CD14-positive monocyte (primary cell): ENCODE data around the gene GSPT1. TPM values are rescaled to one million over a fixed set of nuclear protein-coding genes. Genes with fewer than 3 reads are reported as not detected.
A peak's percentile ranks its signal among the peaks of the same experiment; 100 is the strongest.

Experiments used
- DNase-seq, 3 donors: peaks; one replicate each; pipeline ENCODE4 v3.0.0-alpha.2; 2011 to 2022
- H2AFZ ChIP-seq: 2 replicates; pipeline ENCODE4 v1.6.0; 2012; ENCODE audit warnings: mild to moderate bottlenecking, low read depth, low read length, inconsistent platforms; ENCODE audit not compliant: insufficient read depth, poor library complexity, severe bottlenecking
- H3K27ac ChIP-seq, 2 donors: 1 replicate in 1 of 2; 2 replicates in 1 of 2; pipeline ENCODE4 v1.5.1; 2012 to 2013; ENCODE audit warnings: low read length in 2 of 2, control low read depth in 1 of 2, inconsistent platforms in 1 of 2, low read depth in 1 of 2, mild to moderate bottlenecking in 1 of 2
- H3K27me3 ChIP-seq, 2 donors: one replicate each; pipeline versions ENCODE4 v1.6.0 to v1.6.1; 2011 to 2013; ENCODE audit warnings: low read length in 2 of 2; ENCODE audit not compliant: control insufficient read depth in 2 of 2, insufficient read depth in 2 of 2
- H3K36me3 ChIP-seq, 2 donors: replicated peaks in 1 of 2; 1 replicate in 1 of 2; 2 replicates in 1 of 2; pipeline versions ENCODE4 v1.5.1 to v1.6.1; 2012 to 2013; ENCODE audit warnings: low read length in 2 of 2, control low read depth in 1 of 2, inconsistent platforms in 1 of 2, mild to moderate bottlenecking in 1 of 2; ENCODE audit not compliant: insufficient read depth in 2 of 2, control insufficient read depth in 1 of 2
- H3K4me1 ChIP-seq, 2 donors: 1 replicate in 1 of 2; 2 replicates in 1 of 2; pipeline versions ENCODE4 v1.5.1 to v1.6.1; 2012 to 2013; ENCODE audit warnings: low read length in 2 of 2, control low read depth in 1 of 2, inconsistent platforms in 1 of 2, mild to moderate bottlenecking in 1 of 2, moderate library complexity in 1 of 2; ENCODE audit not compliant: insufficient read depth in 2 of 2, control insufficient read depth in 1 of 2
- H3K4me2 ChIP-seq: replicated peaks from 2 replicates; pipeline ENCODE3; 2012; ENCODE audit warnings: low read length, moderate library complexity, mild to moderate bottlenecking; ENCODE audit not compliant: poor library complexity, severe bottlenecking; ENCODE audit errors: extremely low read depth
- H3K4me3 ChIP-seq, 3 experiments: fragments of 200-600 bp in 1 of 3; sonication (generic) in 1 of 3; replicated peaks in 1 of 3; 1 replicate in 2 of 3; 2 replicates in 1 of 3; pipeline ENCODE4 v1.5.1; 2011 to 2013; ENCODE audit warnings: low read length in 3 of 3, mild to moderate bottlenecking in 3 of 3, control low read depth in 2 of 3, low read depth in 2 of 3, inconsistent platforms in 1 of 3, moderate library complexity in 1 of 3
- H3K79me2 ChIP-seq: 2 replicates; pipeline ENCODE4 v1.6.0; 2012; ENCODE audit warnings: mild to moderate bottlenecking, control low read depth, inconsistent platforms, low read length, moderate library complexity; ENCODE audit not compliant: insufficient read depth
- H3K9ac ChIP-seq: 2 replicates; pipeline ENCODE4 v1.6.0; 2017; ENCODE audit warnings: low read length, mild to moderate bottlenecking; ENCODE audit not compliant: insufficient read depth, poor library complexity, severe bottlenecking
- H3K9me3 ChIP-seq, 2 donors: replicated peaks in 1 of 2; 1 replicate in 1 of 2; 2 replicates in 1 of 2; pipeline versions ENCODE4 v1.5.1 to v1.6.1; 2012 to 2013; ENCODE audit warnings: low read length in 2 of 2, control low read depth in 1 of 2; ENCODE audit not compliant: control insufficient read depth in 1 of 2, insufficient read depth in 1 of 2
- H4K20me1 ChIP-seq: 2 replicates; pipeline ENCODE4 v1.6.0; 2012; ENCODE audit warnings: mild to moderate bottlenecking, low read length, control low read depth, moderate library complexity; ENCODE audit not compliant: insufficient read depth
- H3K27ac Mint-ChIP-seq, 7 donors: one replicate each; pipeline ENCODE4 v1.8.0; 2020; ENCODE audit warnings: mild to moderate bottlenecking in 7 of 7, mixed read lengths in 7 of 7, moderate library complexity in 6 of 7, inconsistent platforms in 2 of 7
- H3K27me3 Mint-ChIP-seq, 3 donors: one replicate each; pipeline ENCODE4 v1.8.0; 2021 to 2022; ENCODE audit warnings: low read depth in 3 of 3, mild to moderate bottlenecking in 3 of 3, mixed read lengths in 3 of 3, moderate library complexity in 3 of 3, inconsistent platforms in 1 of 3
- H3K36me3 Mint-ChIP-seq, 2 donors: one replicate each; pipeline ENCODE4 v1.8.0; 2020; ENCODE audit warnings: mixed read lengths in 2 of 2, inconsistent platforms in 1 of 2, mild to moderate bottlenecking in 1 of 2
- H3K4me1 Mint-ChIP-seq: one replicate; pipeline ENCODE4 v1.8.0; 2020; ENCODE audit warnings: mild to moderate bottlenecking, mixed read lengths
- H3K4me3 Mint-ChIP-seq, 2 donors: one replicate each; pipeline ENCODE4 v1.8.0; 2020; ENCODE audit warnings: mild to moderate bottlenecking in 2 of 2, mixed read lengths in 2 of 2, moderate library complexity in 1 of 2
- H3K9me3 Mint-ChIP-seq, 7 donors: one replicate each; pipeline ENCODE4 v1.8.0; 2020 to 2022; ENCODE audit warnings: mixed read lengths in 7 of 7, mild to moderate bottlenecking in 6 of 7, moderate library complexity in 6 of 7, inconsistent platforms in 2 of 7
- WGBS: methylation state at CpG from one replicate; pipeline ENCODE4 v1.1.5; 2013; ENCODE audit warnings: missing lambda C conversion rate; ENCODE audit not compliant: insufficient coverage; 5-methylcytosine and 5-hydroxymethylcytosine counted together
- intact Hi-C, 2 donors: fragments of 100-400 bp; cut with micrococcal nuclease; formaldehyde crosslinking; loops; one replicate each; pipeline versions ENCODE4 v1.15.0 to v1.15.1; 2023
- polyA plus RNA-seq, 3 donors: library from polyadenylated mRNA; depleted of rRNA in 1 of 3; unstranded in 2 of 3; stranded (reverse) in 1 of 3; fragments of 300-500 nt in 2 of 3; fragments of >200 nt in 1 of 3; fragmentation: Illumina TruSeq in 2 of 3; gene quantifications; 1 replicate in 2 of 3; 2 replicates in 1 of 3; pipeline ENCODE4 v1.2.3, GENCODE V29; 2012 to 2021
- TF ChIP-seq, protein P1 (sequence below): fragments of 200-600 bp; IDR thresholded peaks from one replicate; pipeline ENCODE4 v1.8.0; 2022; ENCODE audit warnings: antibody characterized with exemption, mild to moderate bottlenecking

Gene GSPT1
- polyA plus RNA-seq, 3 donors: 22.4 to 48.3 (median 47.9) TPM

DNA sequence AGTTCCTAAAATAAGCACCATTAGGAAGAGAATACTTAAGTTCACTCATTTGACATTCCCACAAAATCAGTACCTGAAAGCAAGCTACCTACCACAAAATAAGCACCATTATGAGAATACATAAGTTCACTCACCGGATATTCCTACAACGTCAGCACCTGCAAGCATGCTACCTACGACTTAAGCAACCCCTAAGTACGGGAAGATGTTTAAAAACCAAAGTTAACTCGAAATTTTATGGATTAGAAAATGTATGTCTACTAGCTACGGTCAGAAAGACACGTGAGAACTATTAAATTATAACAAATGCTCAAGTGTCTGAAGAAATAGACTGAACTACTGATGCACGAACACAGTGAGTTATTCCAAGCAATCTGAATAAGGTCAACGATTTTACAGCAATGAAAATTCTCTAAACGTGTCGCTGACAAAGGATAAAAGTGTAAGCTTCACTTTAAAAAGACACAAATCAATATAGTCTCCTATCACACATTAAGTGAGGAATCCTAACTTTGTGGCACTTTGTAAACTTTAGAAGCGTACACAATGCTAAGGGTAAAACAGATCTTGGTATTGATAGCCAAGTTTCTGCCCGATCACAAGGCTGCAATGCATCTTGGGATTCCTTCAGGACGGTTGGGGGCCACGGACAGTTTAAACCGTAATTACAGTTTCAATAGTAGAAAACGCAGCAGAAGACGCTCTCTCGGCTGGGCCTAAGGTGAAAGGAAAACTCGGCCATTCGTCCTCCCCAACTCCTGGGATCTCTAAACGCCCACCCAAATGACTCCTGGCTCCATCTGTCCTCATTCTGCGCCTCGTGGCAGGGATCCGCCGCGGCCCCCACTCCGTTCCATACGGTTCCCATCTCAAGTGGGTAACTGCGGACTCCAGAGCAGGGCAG lies 1.3 kb downstream of the GSPT1 start:
- intact Hi-C loops: loop anchor here (5.0 to 10.0 kb wide), 3 partner anchors 60 to 970 kb away; partner anchors contain the start of genes RSL1D1 (in 2 of the 2), CLEC16A (in 1 of the 2) and DEXI (in 1 of the 2)
- DNase-seq: peak in 1 of 3 donors; percentile 15
- Mint-ChIP-seq H3K27ac (peak overlapping the region; percentile 84 to 94 (median 91)), H3K27me3 (peaks cover 0 to 7% (median 2%) of the 10 kb centered on the region in 3 donors), H3K9me3 (no peaks in the 10 kb centered on the region), H3K4me1 (peaks cover 35% of the 10 kb centered on the region), H3K36me3 (peaks cover 0 to 2% of the 10 kb centered on the region in 2 donors), H3K4me3 (peak overlapping the region; percentile 93 to 95)
- H3K36me3 ChIP-seq: no peaks in the 10 kb centered on the region
- H3K4me2 ChIP-seq: peak overlapping the region; percentile 88
- under 1% methylated on average over 22 of the region's 30 CpGs for WGBS
- H3K9ac ChIP-seq: peak overlapping the region; percentile 79
- H2AFZ ChIP-seq: peak overlapping the region; percentile 86
- H3K4me3 ChIP-seq: peak overlapping the region; percentile 71 to 96 (median 90)
- no peaks in the 10 kb centered on the region for H3K9me3 ChIP-seq
- peaks cover 16 to 28% of the 10 kb centered on the region in 2 donors for H3K4me1 ChIP-seq
- TF ChIP-seq, protein P1, sequence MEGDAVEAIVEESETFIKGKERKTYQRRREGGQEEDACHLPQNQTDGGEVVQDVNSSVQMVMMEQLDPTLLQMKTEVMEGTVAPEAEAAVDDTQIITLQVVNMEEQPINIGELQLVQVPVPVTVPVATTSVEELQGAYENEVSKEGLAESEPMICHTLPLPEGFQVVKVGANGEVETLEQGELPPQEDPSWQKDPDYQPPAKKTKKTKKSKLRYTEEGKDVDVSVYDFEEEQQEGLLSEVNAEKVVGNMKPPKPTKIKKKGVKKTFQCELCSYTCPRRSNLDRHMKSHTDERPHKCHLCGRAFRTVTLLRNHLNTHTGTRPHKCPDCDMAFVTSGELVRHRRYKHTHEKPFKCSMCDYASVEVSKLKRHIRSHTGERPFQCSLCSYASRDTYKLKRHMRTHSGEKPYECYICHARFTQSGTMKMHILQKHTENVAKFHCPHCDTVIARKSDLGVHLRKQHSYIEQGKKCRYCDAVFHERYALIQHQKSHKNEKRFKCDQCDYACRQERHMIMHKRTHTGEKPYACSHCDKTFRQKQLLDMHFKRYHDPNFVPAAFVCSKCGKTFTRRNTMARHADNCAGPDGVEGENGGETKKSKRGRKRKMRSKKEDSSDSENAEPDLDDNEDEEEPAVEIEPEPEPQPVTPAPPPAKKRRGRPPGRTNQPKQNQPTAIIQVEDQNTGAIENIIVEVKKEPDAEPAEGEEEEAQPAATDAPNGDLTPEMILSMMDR: no peak
- peaks cover 52% of the 10 kb centered on the region for H4K20me1 ChIP-seq
- H3K27ac ChIP-seq: peak overlapping the region; percentile 67 to 70
- H3K27me3 ChIP-seq: peaks cover 0 to 2% of the 10 kb centered on the region in 2 donors
- H3K79me2 ChIP-seq: peaks cover 56% of the 10 kb centered on the region

DNA sequence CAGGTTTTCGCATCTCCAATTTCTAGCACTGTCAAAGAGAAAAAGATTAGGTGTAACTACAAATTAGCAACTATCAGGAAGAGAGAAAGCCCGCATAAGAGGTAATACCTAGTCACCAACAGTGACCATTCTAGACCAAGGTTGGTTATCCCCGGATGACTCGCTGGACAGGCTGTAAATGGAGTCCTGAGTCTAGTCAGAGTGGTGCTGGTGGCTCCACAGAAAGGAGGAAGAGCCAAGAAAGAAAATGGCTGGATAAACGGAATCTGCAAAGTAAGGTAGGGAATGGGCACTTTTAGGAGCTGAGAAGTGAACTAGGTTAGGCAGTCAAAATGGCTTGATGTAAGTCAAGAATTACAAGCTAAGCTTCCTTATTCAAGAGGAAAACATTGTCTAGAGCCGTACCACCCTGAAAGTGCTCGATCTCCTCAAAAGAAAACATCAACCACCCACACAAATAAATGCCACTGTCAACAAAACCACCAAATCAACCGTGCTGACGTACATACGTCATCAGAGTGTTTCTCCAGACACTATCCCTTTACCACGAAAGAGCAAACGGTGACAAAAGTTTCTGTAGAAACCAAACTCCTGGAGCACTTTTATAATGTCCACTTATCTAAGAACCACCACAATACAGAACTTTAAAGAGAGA lies 2.2 kb downstream of the GSPT1 start:
- Mint-ChIP-seq H3K27ac (peak overlapping the region; percentile 17 to 94 (median 82)), H3K27me3 (peaks cover 0 to 2% (median 2%) of the 10 kb centered on the region in 3 donors), H3K4me3 (peak overlapping the region; percentile 93 to 95), H3K36me3 (peaks cover 3 to 5% of the 10 kb centered on the region in 2 donors), H3K9me3 (no peaks in the 10 kb centered on the region), H3K4me1 (peaks cover 38% of the 10 kb centered on the region)
- intact Hi-C loops: loop anchor here (10.0 kb wide), 2 partner anchors 59 to 969 kb away; partner anchors contain the start of genes CLEC16A (in 1 of the 2), DEXI (in 1 of the 2) and RSL1D1 (in 1 of the 2)
- TF ChIP-seq, protein P1: no peak
- Histone ChIP-seq H2AFZ (peak overlapping the region; percentile 25), H3K4me2 (peak overlapping the region; percentile 88), H3K9me3 (no peaks in the 10 kb centered on the region), H3K79me2 (peaks cover 65% of the 10 kb centered on the region), H4K20me1 (peaks cover 61% of the 10 kb centered on the region), H3K4me3 (peak overlapping the region; percentile 71 to 96 (median 90)), H3K27ac (peak overlapping the region in 1 of 2 donors; percentile 67), H3K4me1 (peaks cover 16 to 28% of the 10 kb centered on the region in 2 donors), H3K27me3 (no peaks in the 10 kb centered on the region), H3K9ac (peak overlapping the region; percentile 79), H3K36me3 (no peaks in the 10 kb centered on the region)
- 0% methylated on average over 2 of the region's 12 CpGs for WGBS
- peak; percentile 38 to 79 (median 39) for DNase-seq
